ENCODE data around the gene PPARGC1A.

GRCh38 chr4:23929248-23929647, 39.4 kb upstream of the PPARGC1A start:
- TF ChIP-seq POLR2A (IDR thresholded peaks at IDR 0.05) (no peak), CTCF (IDR thresholded peaks at IDR 0.05) (no peak)

Measured in heart left ventricle (tissue), 13 donors.